GM08714 (cell line): ENCODE data around the gene SLC22A5.

Source experiments
- H3K4me3 ChIP-seq: fragments of 200-500 bp; sonication (Bioruptor generic); 2 replicates; pipeline ENCODE4 v1.5.1; 2014; ENCODE audit warnings: mild to moderate bottlenecking, low read length, inconsistent platforms
- ZNF274 ChIP-seq: IDR thresholded peaks from 2 replicates; pipeline ENCODE4 v1.6.1; 2012; ENCODE audit warnings: mild to moderate bottlenecking, low read depth, low read length

Gene SLC22A5

GRCh38 chr5:132406144-132406783 lies 36.8 kb downstream of the SLC22A5 start:
- TF ChIP-seq ZNF274: no peak
- H3K4me3 ChIP-seq: no peak overlapping the region

GRCh38 chr5:132407970-132408369 lies 38.5 kb downstream of the SLC22A5 start:
- TF ChIP-seq ZNF274: no peak
- H3K4me3 ChIP-seq: no peak overlapping the region

- TF ChIP-seq ZNF274: no peak
Observed at GRCh38 chr5:132408456-132408855, 38.9 kb downstream of the SLC22A5 start.

GRCh38 chr5:132408965-132409364 lies 39.5 kb downstream of the SLC22A5 start:
- no peak overlapping the region for H3K4me3 ChIP-seq
- no peak for TF ChIP-seq ZNF274

More at GRCh38 chr5:132408456-132408855, 38.9 kb downstream of the SLC22A5 start:
- no peak overlapping the region for H3K4me3 ChIP-seq

GRCh38 chr5:132410451-132411303 lies 41.2 kb downstream of the SLC22A5 start:
- no peak for TF ChIP-seq ZNF274
- H3K4me3 ChIP-seq: peak overlapping the region; percentile 71; the same call in 1 of the 2 replicates

- no peak for TF ChIP-seq ZNF274
- peak overlapping the region; percentile 71; the same call in 1 of the 2 replicates for H3K4me3 ChIP-seq
Observed at GRCh38 chr5:132411304-132412013, 41.9 kb downstream of the SLC22A5 start.

- TF ChIP-seq ZNF274: no peak
- H3K4me3 ChIP-seq: no peak overlapping the region
Observed at GRCh38 chr5:132413567-132413966, 44.1 kb downstream of the SLC22A5 start.

- no peak overlapping the region for H3K4me3 ChIP-seq
- no peak for TF ChIP-seq ZNF274
Observed at GRCh38 chr5:132414634-132415378, 45.3 kb downstream of the SLC22A5 start.

GRCh38 chr5:132415516-132415915 lies 46.0 kb downstream of the SLC22A5 start:
- H3K4me3 ChIP-seq: peak overlapping the region; percentile 18; the same call in 1 of the 2 replicates

- no peak for TF ChIP-seq ZNF274
- H3K4me3 ChIP-seq: no peak overlapping the region
Observed at GRCh38 chr5:132416306-132417009, 46.9 kb downstream of the SLC22A5 start.

GRCh38 chr5:132417010-132417439 lies 47.5 kb downstream of the SLC22A5 start:
- no peak for TF ChIP-seq ZNF274
- H3K4me3 ChIP-seq: no peak overlapping the region

GRCh38 chr5:132417461-132417860 lies 48.0 kb downstream of the SLC22A5 start:
- TF ChIP-seq ZNF274: no peak

GRCh38 chr5:132417889-132418485 lies 48.5 kb downstream of the SLC22A5 start:
- no peak for TF ChIP-seq ZNF274
- H3K4me3 ChIP-seq: no peak overlapping the region

More at GRCh38 chr5:132417461-132417860, 48.0 kb downstream of the SLC22A5 start:
- no peak overlapping the region for H3K4me3 ChIP-seq

GRCh38 chr5:132418881-132419280 lies 49.4 kb downstream of the SLC22A5 start:
- H3K4me3 ChIP-seq: no peak overlapping the region
- TF ChIP-seq ZNF274: no peak
